RPMI7951 (cell line): ENCODE results near the gene CLCN2. TPM values are rescaled to one million over a fixed set of nuclear protein-coding genes. Genes with fewer than 3 reads are reported as not detected.

Experiments used
- DNase-seq: peaks from one replicate; pipeline ENCODE4 v3.0.0-alpha.2; 2012; ENCODE audit warnings: low read depth
- total RNA-seq: library from RNA; depleted of rRNA; stranded (reverse); fragments of >200 nt; shearing (Covaris generic); gene quantifications from 2 replicates; pipeline ENCODE4 v1.2.3, GENCODE V29; 2014; rRNA removed

The CLCN2 gene
- 3.0 and 6.3 TPM in 2 replicates for total RNA-seq

- peak; percentile 64 for DNase-seq
Observed at GRCh38 chr3:184361532-184361931, at the start of gene CLCN2, which contains the start of gene POLR2H. Gene CLCN2 (minus strand): TSS chr3:184361605. CDS start chr3:184361479, 126 bp downstream. Gene POLR2H (plus strand): TSS chr3:184361710. CDS start chr3:184363493, 1,783 bp downstream.

GRCh38 chr3:184409946-184410500 is 48.6 kb upstream of the CLCN2 start:
- no peak for DNase-seq

- no peak for DNase-seq
Observed at GRCh38 chr3:184409331-184409926, 48.0 kb upstream of the CLCN2 start.

- no peak for DNase-seq
Observed at GRCh38 chr3:184405075-184406030, 43.9 kb upstream of the CLCN2 start.

GRCh38 chr3:184399410-184399809 is 38.0 kb upstream of the CLCN2 start:
- DNase-seq = peak; percentile 76

GRCh38 chr3:184395320-184395660 is 33.9 kb upstream of the CLCN2 start:
- no peak for DNase-seq

- no peak for DNase-seq
Observed at GRCh38 chr3:184391266-184391665, 29.9 kb upstream of the CLCN2 start.

- no peak for DNase-seq
Observed at GRCh38 chr3:184389935-184390528, 28.6 kb upstream of the CLCN2 start.

GRCh38 chr3:184389384-184389783 is 28.0 kb upstream of the CLCN2 start:
- DNase-seq = no peak

- DNase-seq = no peak
Observed at GRCh38 chr3:184388936-184389230, 27.5 kb upstream of the CLCN2 start.

- no peak for DNase-seq
Observed at GRCh38 chr3:184388164-184388935, 26.9 kb upstream of the CLCN2 start.

- no peak for DNase-seq
Observed at GRCh38 chr3:184387174-184387714, 25.8 kb upstream of the CLCN2 start.

- no peak for DNase-seq
Observed at GRCh38 chr3:184386047-184386806, 24.8 kb upstream of the CLCN2 start.

- no peak for DNase-seq
Observed at GRCh38 chr3:184384856-184385422, 23.5 kb upstream of the CLCN2 start.

- DNase-seq = no peak
Observed at GRCh38 chr3:184384342-184384741, 22.9 kb upstream of the CLCN2 start.

GRCh38 chr3:184383033-184383740 is 21.8 kb upstream of the CLCN2 start:
- no peak for DNase-seq

- DNase-seq = no peak
Observed at GRCh38 chr3:184382326-184383032, 21.1 kb upstream of the CLCN2 start.

- no peak for DNase-seq
Observed at GRCh38 chr3:184381261-184382224, 20.1 kb upstream of the CLCN2 start.
